ENCODE measurements around the gene CCDC112. TPM values are rescaled to one million over a fixed set of nuclear protein-coding genes. Genes with fewer than 3 reads are reported as not detected.

The CCDC112 gene
- total and polyA plus RNA-seq, 4 donors: 4.1 to 8.3 (median 6.9) TPM

GRCh38 chr5:115282131-115282530, 14.3 kb downstream of the CCDC112 start:
- Histone ChIP-seq H3K4me3 (ENCODE audit: low read length in 2 of 2) (no peak overlapping the region), H3K27ac (ENCODE audit: low read depth in 1 of 2, low read length in 2 of 2) (no peak overlapping the region), H3K9me3 (ENCODE audit: control insufficient read depth, low read length) (no peaks in the 10 kb centered on the region), H3K36me3 (ENCODE audit: control insufficient read depth in 1 of 2, insufficient read depth in 2 of 2, low read length in 1 of 2) (no peaks in the 10 kb centered on the region), H3K27me3 (ENCODE audit: control insufficient read depth in 1 of 2, insufficient read depth in 2 of 2, low read length in 1 of 2) (no peaks in the 10 kb centered on the region), H3K4me1 (ENCODE audit: control insufficient read depth in 1 of 2, insufficient read depth in 2 of 2, low read length in 2 of 2) (no peaks in the 10 kb centered on the region)
- intact Hi-C loops (cut with DNase I): no loop called here
- WGBS, 2 donors: 96 to 98% methylated on average over 1 of the region's 1 CpG
- ATAC-seq (ENCODE audit: low FRiP score) (no peak), DNase-seq (no peak)

GRCh38 chr5:115274584-115274983, 21.9 kb downstream of the CCDC112 start:
- Histone ChIP-seq H3K27ac (ENCODE audit: low read depth in 1 of 2, low read length in 2 of 2) (no peak overlapping the region), H3K9me3 (ENCODE audit: control insufficient read depth, low read length) (no peaks in the 10 kb centered on the region), H3K36me3 (ENCODE audit: control insufficient read depth in 1 of 2, insufficient read depth in 2 of 2, low read length in 1 of 2) (peaks cover 2% of the 10 kb centered on the region in 2 donors), H3K4me1 (ENCODE audit: control insufficient read depth in 1 of 2, insufficient read depth in 2 of 2, low read length in 2 of 2) (no peaks in the 10 kb centered on the region), H3K4me3 (ENCODE audit: low read length in 2 of 2) (no peak overlapping the region), H3K27me3 (ENCODE audit: control insufficient read depth in 1 of 2, insufficient read depth in 2 of 2, low read length in 1 of 2) (no peaks in the 10 kb centered on the region)
- ATAC-seq (ENCODE audit: low FRiP score) (no peak), DNase-seq (no peak)
- intact Hi-C loops (cut with DNase I): no loop called here
- WGBS, 2 donors: 92 to 96% methylated on average over 3 of the region's 3 CpGs

GRCh38 chr5:115272297-115272958, 24.0 kb downstream of the CCDC112 start:
- H3K4me1 ChIP-seq (ENCODE audit: control insufficient read depth in 1 of 2, insufficient read depth in 2 of 2, low read length in 2 of 2): no peaks in the 10 kb centered on the region
- no peaks in the 10 kb centered on the region for H3K27me3 ChIP-seq (ENCODE audit: control insufficient read depth in 1 of 2, insufficient read depth in 2 of 2, low read length in 1 of 2)
- peaks cover 2% of the 10 kb centered on the region in 2 donors for H3K36me3 ChIP-seq (ENCODE audit: control insufficient read depth in 1 of 2, insufficient read depth in 2 of 2, low read length in 1 of 2)
- no peak overlapping the region for H3K4me3 ChIP-seq (ENCODE audit: low read length in 2 of 2)
- intact Hi-C loops (cut with DNase I): no loop called here
- no peaks in the 10 kb centered on the region for H3K9me3 ChIP-seq (ENCODE audit: control insufficient read depth, low read length)
- 83 to 98% methylated on average over 3 of the region's 3 CpGs for WGBS, 2 donors
- DNase-seq (no peak), ATAC-seq (ENCODE audit: low FRiP score) (no peak)
- H3K27ac ChIP-seq (ENCODE audit: low read depth in 1 of 2, low read length in 2 of 2): no peak overlapping the region

DNA sequence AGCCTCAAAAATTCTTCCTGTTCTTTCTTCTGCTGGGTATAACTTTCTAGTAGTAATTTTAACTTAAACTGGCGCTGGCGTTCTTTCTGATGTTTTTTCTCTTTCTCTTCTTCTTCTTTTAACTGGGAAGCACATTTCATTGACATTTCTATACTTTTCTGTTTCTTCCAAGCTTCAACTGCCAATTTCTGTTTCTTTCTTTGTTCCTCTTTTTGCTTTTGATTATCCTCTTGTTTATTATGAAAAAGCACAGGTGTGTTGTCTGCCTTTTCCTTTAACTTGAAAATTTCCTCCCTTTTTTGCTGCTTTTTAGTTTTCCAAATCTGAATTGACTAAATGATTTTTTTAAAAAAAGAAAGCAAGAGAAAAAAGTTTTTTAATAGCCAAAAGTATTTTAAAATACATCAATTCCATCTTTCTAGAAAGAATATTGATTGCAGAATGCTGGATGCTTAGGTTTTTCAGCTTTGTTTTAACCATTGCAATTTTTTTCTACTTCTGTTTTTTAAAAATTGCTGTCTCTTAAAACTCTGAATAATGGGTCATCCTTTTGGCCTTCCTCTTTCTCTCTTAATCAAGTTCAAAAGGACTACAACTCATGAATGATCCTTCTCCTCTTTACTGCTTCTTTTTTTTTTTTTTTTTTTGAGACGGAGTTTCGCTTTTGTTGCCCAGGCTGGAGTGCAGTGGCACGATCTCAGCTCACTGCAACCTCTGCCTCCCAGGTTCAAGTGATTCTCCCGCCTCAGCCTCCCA, 25.0 kb downstream of the CCDC112 start:
- H3K9me3 ChIP-seq (ENCODE audit: control insufficient read depth, low read length): no peaks in the 10 kb centered on the region
- intact Hi-C loops (cut with DNase I): no loop called here
- no peak for ATAC-seq (ENCODE audit: low FRiP score)
- DNase-seq: no peak
- WGBS, 2 donors: 92 to 99% methylated on average over 6 of the region's 6 CpGs
- H3K27ac ChIP-seq (ENCODE audit: low read depth in 1 of 2, low read length in 2 of 2): no peak overlapping the region
- H3K4me3 ChIP-seq (ENCODE audit: low read length in 2 of 2): no peak overlapping the region
- H3K27me3 ChIP-seq (ENCODE audit: control insufficient read depth in 1 of 2, insufficient read depth in 2 of 2, low read length in 1 of 2): no peaks in the 10 kb centered on the region
- no peaks in the 10 kb centered on the region for H3K4me1 ChIP-seq (ENCODE audit: control insufficient read depth in 1 of 2, insufficient read depth in 2 of 2, low read length in 2 of 2)
- peaks cover 2% of the 10 kb centered on the region in 2 donors for H3K36me3 ChIP-seq (ENCODE audit: control insufficient read depth in 1 of 2, insufficient read depth in 2 of 2, low read length in 1 of 2)

- ATAC-seq (ENCODE audit: low FRiP score): no peak
- H3K9me3 ChIP-seq (ENCODE audit: control insufficient read depth, low read length): no peaks in the 10 kb centered on the region
- intact Hi-C loops (cut with DNase I): no loop called here
- DNase-seq: no peak
- no peaks in the 10 kb centered on the region for H3K4me1 ChIP-seq (ENCODE audit: control insufficient read depth in 1 of 2, insufficient read depth in 2 of 2, low read length in 2 of 2)
- no peak overlapping the region for H3K27ac ChIP-seq (ENCODE audit: low read depth in 1 of 2, low read length in 2 of 2)
- H3K27me3 ChIP-seq (ENCODE audit: control insufficient read depth in 1 of 2, insufficient read depth in 2 of 2, low read length in 1 of 2): no peaks in the 10 kb centered on the region
- no peak overlapping the region for H3K4me3 ChIP-seq (ENCODE audit: low read length in 2 of 2)
- no peaks in the 10 kb centered on the region for H3K36me3 ChIP-seq (ENCODE audit: control insufficient read depth in 1 of 2, insufficient read depth in 2 of 2, low read length in 1 of 2)
Measured at GRCh38 chr5:115267617-115268016, 28.8 kb downstream of the CCDC112 start.

DNA sequence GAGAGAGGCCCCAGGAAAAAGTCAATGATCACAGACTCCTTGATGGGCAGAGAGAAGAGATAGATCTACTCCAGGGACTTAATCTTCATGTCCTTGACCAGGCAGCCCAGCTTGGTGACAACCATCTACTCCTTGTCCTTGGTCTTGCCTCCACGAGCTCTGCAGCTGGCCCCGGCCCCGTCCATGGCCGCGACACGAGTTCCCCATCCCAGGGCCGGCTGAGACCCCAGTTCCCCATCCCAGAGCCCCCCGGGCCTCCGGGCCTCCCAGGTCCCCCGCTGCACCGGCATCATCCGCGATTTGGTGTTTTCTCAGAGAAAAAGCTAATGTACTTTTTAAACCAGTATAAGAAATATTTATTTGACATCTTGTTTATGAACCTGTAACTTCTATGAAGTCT, 31.2 kb downstream of the CCDC112 start:
- Histone ChIP-seq H3K9me3 (ENCODE audit: control insufficient read depth, low read length) (no peaks in the 10 kb centered on the region), H3K4me1 (ENCODE audit: control insufficient read depth in 1 of 2, insufficient read depth in 2 of 2, low read length in 2 of 2) (peaks cover 0 to 2% of the 10 kb centered on the region in 2 donors), H3K36me3 (ENCODE audit: control insufficient read depth in 1 of 2, insufficient read depth in 2 of 2, low read length in 1 of 2) (no peaks in the 10 kb centered on the region), H3K27me3 (ENCODE audit: control insufficient read depth in 1 of 2, insufficient read depth in 2 of 2, low read length in 1 of 2) (no peaks in the 10 kb centered on the region), H3K4me3 (ENCODE audit: low read length in 2 of 2) (no peak overlapping the region), H3K27ac (ENCODE audit: low read depth in 1 of 2, low read length in 2 of 2) (no peak overlapping the region)
- intact Hi-C loops (cut with DNase I): no loop called here
- 94 to 97% methylated on average over 13 of the region's 13 CpGs for WGBS, 2 donors
- ATAC-seq (ENCODE audit: low FRiP score) (no peak), DNase-seq (no peak)

- 97 to 100% methylated on average over 13 of the region's 13 CpGs for whole genome bisulfite sequencing, 2 donors
Measured at GRCh38 chr5:115264786-115265185, 31.7 kb downstream of the CCDC112 start.

DNA sequence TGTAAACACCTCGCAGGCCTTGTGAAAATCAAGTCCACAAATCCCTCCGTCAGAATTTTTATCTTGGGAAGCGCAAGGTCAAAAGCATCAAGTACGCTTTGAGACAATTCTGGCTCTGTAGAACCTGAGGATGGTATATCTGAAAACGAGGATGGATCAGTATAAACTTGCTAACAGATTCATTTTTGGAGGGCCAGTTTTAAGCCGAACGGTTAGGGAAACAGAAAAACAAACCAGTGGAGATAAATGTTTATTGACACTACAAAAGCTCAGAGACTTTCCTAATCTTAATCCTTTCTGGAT, 33.4 kb downstream of the CCDC112 start:
- Histone ChIP-seq H3K9me3 (ENCODE audit: control insufficient read depth, low read length) (no peaks in the 10 kb centered on the region), H3K36me3 (ENCODE audit: control insufficient read depth in 1 of 2, insufficient read depth in 2 of 2, low read length in 1 of 2) (no peaks in the 10 kb centered on the region), H3K27ac (ENCODE audit: low read depth in 1 of 2, low read length in 2 of 2) (peak overlapping the region in 1 of 2 donors; percentile 84), H3K4me3 (ENCODE audit: low read length in 2 of 2) (peak overlapping the region; percentile 96 to 98), H3K27me3 (ENCODE audit: control insufficient read depth in 1 of 2, insufficient read depth in 2 of 2, low read length in 1 of 2) (no peaks in the 10 kb centered on the region), H3K4me1 (ENCODE audit: control insufficient read depth in 1 of 2, insufficient read depth in 2 of 2, low read length in 2 of 2) (peaks cover 2 to 3% of the 10 kb centered on the region in 2 donors)
- intact Hi-C loops (cut with DNase I): no loop called here
- WGBS, 2 donors: 43% methylated on average over 7 of the region's 7 CpGs
- DNase-seq (no peak), ATAC-seq (ENCODE audit: low FRiP score) (no peak)

More at GRCh38 chr5:115264786-115265185, 31.7 kb downstream of the CCDC112 start:
- Histone ChIP-seq H3K4me3 (ENCODE audit: low read length in 2 of 2) (no peak overlapping the region), H3K4me1 (ENCODE audit: control insufficient read depth in 1 of 2, insufficient read depth in 2 of 2, low read length in 2 of 2) (peaks cover 0 to 2% of the 10 kb centered on the region in 2 donors), H3K36me3 (ENCODE audit: control insufficient read depth in 1 of 2, insufficient read depth in 2 of 2, low read length in 1 of 2) (no peaks in the 10 kb centered on the region), H3K9me3 (ENCODE audit: control insufficient read depth, low read length) (no peaks in the 10 kb centered on the region), H3K27me3 (ENCODE audit: control insufficient read depth in 1 of 2, insufficient read depth in 2 of 2, low read length in 1 of 2) (no peaks in the 10 kb centered on the region), H3K27ac (ENCODE audit: low read depth in 1 of 2, low read length in 2 of 2) (no peak overlapping the region)
- intact Hi-C loops (cut with DNase I): no loop called here
- DNase-seq: peak in 1 of 2 donors; percentile 46
- no peak for ATAC-seq (ENCODE audit: low FRiP score)

All from aorta (tissue), 5 donors.